HL-60 (cell line): Measurements from ENCODE around the gene LETM1.
"Not testable (repeated sequence)": the region's sequence is repeated elsewhere in the genome, so short reads cannot be mapped to it uniquely, and the experiment has no call there.

ENCODE experiments used
- POLR2AphosphoS5 ChIP-seq: IDR thresholded peaks from 2 replicates; pipeline ENCODE4 v1.6.1; 2012; ENCODE audit warnings: low read depth
- TF ChIP-seq, protein P1 (sequence below): IDR thresholded peaks from 2 replicates; pipeline ENCODE4 v1.6.1; 2012; ENCODE audit warnings: low read depth; ENCODE audit not compliant: insufficient replicate concordance
- TF ChIP-seq, protein P2 (sequence below): IDR thresholded peaks from one replicate; pipeline ENCODE4 v1.5.1; 2011; ENCODE audit warnings: low read length, control low read depth, inconsistent platforms; ENCODE audit not compliant: insufficient read depth

DNA sequence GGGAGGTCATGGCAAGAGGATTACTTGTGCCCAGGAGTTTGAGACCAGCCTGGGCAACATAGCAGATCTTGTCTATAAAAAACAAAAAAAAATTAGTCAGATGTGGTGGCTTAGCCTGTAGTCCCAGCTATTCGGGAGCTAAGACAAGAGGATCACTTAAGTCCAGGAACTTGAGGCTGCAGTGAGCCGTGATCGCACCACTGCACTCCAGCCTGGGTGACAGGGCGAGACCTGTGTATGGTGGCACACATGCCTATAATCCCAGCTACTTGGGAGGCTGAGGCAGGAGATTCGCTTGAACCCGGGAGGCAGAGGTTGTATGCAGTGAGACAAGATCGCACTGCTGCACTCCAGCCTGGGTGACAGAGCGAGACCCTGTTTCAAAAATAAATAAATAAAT, 20.1 kb downstream of the LETM1 start:
- not testable (repeated sequence) for TF ChIP-seq POLR2AphosphoS5
- TF ChIP-seq, protein P1, sequence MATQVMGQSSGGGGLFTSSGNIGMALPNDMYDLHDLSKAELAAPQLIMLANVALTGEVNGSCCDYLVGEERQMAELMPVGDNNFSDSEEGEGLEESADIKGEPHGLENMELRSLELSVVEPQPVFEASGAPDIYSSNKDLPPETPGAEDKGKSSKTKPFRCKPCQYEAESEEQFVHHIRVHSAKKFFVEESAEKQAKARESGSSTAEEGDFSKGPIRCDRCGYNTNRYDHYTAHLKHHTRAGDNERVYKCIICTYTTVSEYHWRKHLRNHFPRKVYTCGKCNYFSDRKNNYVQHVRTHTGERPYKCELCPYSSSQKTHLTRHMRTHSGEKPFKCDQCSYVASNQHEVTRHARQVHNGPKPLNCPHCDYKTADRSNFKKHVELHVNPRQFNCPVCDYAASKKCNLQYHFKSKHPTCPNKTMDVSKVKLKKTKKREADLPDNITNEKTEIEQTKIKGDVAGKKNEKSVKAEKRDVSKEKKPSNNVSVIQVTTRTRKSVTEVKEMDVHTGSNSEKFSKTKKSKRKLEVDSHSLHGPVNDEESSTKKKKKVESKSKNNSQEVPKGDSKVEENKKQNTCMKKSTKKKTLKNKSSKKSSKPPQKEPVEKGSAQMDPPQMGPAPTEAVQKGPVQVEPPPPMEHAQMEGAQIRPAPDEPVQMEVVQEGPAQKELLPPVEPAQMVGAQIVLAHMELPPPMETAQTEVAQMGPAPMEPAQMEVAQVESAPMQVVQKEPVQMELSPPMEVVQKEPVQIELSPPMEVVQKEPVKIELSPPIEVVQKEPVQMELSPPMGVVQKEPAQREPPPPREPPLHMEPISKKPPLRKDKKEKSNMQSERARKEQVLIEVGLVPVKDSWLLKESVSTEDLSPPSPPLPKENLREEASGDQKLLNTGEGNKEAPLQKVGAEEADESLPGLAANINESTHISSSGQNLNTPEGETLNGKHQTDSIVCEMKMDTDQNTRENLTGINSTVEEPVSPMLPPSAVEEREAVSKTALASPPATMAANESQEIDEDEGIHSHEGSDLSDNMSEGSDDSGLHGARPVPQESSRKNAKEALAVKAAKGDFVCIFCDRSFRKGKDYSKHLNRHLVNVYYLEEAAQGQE: not testable (repeated sequence)
- TF ChIP-seq, protein P2, sequence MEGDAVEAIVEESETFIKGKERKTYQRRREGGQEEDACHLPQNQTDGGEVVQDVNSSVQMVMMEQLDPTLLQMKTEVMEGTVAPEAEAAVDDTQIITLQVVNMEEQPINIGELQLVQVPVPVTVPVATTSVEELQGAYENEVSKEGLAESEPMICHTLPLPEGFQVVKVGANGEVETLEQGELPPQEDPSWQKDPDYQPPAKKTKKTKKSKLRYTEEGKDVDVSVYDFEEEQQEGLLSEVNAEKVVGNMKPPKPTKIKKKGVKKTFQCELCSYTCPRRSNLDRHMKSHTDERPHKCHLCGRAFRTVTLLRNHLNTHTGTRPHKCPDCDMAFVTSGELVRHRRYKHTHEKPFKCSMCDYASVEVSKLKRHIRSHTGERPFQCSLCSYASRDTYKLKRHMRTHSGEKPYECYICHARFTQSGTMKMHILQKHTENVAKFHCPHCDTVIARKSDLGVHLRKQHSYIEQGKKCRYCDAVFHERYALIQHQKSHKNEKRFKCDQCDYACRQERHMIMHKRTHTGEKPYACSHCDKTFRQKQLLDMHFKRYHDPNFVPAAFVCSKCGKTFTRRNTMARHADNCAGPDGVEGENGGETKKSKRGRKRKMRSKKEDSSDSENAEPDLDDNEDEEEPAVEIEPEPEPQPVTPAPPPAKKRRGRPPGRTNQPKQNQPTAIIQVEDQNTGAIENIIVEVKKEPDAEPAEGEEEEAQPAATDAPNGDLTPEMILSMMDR: not testable (repeated sequence)
